NCI-H187 (cell line): ENCODE data around the gene LHFPL6.

Experiments
- DNase-seq, 2 experiments: peaks; one replicate each; lab custom pipeline; 2025; lab: John Stamatoyannopoulos, UW

The LHFPL6 gene

GRCh38 chr13:39602614-39603366 lies at the start of gene LHFPL6:
Gene LHFPL6 (minus strand): TSS chr13:39603193.
- peak in 1 of 2 experiments; percentile 1 for DNase-seq

GRCh38 chr13:39646122-39646521 lies 43.1 kb upstream of the LHFPL6 start:
- DNase-seq: no peak

GRCh38 chr13:39641645-39642044 lies 38.7 kb upstream of the LHFPL6 start:
- no peak for DNase-seq

GRCh38 chr13:39637890-39638289 lies 34.9 kb upstream of the LHFPL6 start:
- DNase-seq: no peak

- DNase-seq: no peak
These were observed 32.6 kb upstream of the LHFPL6 start for GRCh38 chr13:39635564-39635963.

- no peak for DNase-seq
These were observed 30.0 kb upstream of the LHFPL6 start for GRCh38 chr13:39632994-39633393.

GRCh38 chr13:39631307-39631706 lies 28.3 kb upstream of the LHFPL6 start:
- no peak for DNase-seq

- no peak for DNase-seq
These were observed 20.5 kb upstream of the LHFPL6 start for GRCh38 chr13:39623466-39623865.

GRCh38 chr13:39618561-39618960 lies 15.6 kb upstream of the LHFPL6 start:
- DNase-seq: no peak

- DNase-seq: peak in 1 of 2 experiments; percentile 29
These were observed 13.2 kb upstream of the LHFPL6 start for GRCh38 chr13:39616087-39616694.

- peak; percentile 2 to 49 for DNase-seq
These were observed 9.1 kb upstream of the LHFPL6 start for GRCh38 chr13:39612023-39612637.

GRCh38 chr13:39607876-39608275 lies 4.9 kb upstream of the LHFPL6 start:
- DNase-seq: no peak

- DNase-seq: no peak
These were observed 2.8 kb upstream of the LHFPL6 start for GRCh38 chr13:39605677-39606320.

GRCh38 chr13:39604756-39605155 lies 1.8 kb upstream of the LHFPL6 start:
- DNase-seq: no peak

GRCh38 chr13:39603424-39603947 lies 493 bp upstream of the LHFPL6 start:
- DNase-seq: no peak

GRCh38 chr13:39602277-39602613 lies 748 bp downstream of the LHFPL6 start:
- no peak for DNase-seq

- no peak for DNase-seq
These were observed 1.4 kb downstream of the LHFPL6 start for GRCh38 chr13:39601636-39602035.

GRCh38 chr13:39600766-39601165 lies 2.2 kb downstream of the LHFPL6 start:
- no peak for DNase-seq

- DNase-seq: no peak
These were observed 3.2 kb downstream of the LHFPL6 start for GRCh38 chr13:39599842-39600241.

GRCh38 chr13:39599012-39599411 lies 4.0 kb downstream of the LHFPL6 start:
- no peak for DNase-seq

- DNase-seq: no peak
These were observed 5.2 kb downstream of the LHFPL6 start for GRCh38 chr13:39597838-39598237.

GRCh38 chr13:39596685-39597084 lies 6.3 kb downstream of the LHFPL6 start:
- DNase-seq: no peak

GRCh38 chr13:39596176-39596575 lies 6.8 kb downstream of the LHFPL6 start:
- no peak for DNase-seq
